SK-N-SH (cell line): ENCODE measurements around the gene PACSIN3. TPM values are rescaled to one million over a fixed set of nuclear protein-coding genes. Genes with fewer than 3 reads are reported as not detected.

ENCODE experiments used
- CTCF ChIA-PET: fragments of 300-600, 350-600 bp; formaldehyde crosslinking; extraction: SDS; loops from one replicate; lab custom pipeline; 2021; lab: Yijun Ruan, JAX
- POLR2A ChIA-PET: fragments of 350-600 bp; sonication (Branson Sonifier 250); formaldehyde crosslinking; extraction: SDS; loops from one replicate; lab custom pipeline; 2020; ENCODE audit warnings: antibody characterized with exemption, inconsistent platforms; lab: Yijun Ruan, JAX
- DNase-seq: peaks from one replicate; pipeline ENCODE4 v3.0.0; 2012
- H2AFZ ChIP-seq: fragments of 200-600 bp; sonication (generic); 2 replicates; pipeline ENCODE4 v1.8.1; 2016; ENCODE audit warnings: antibody characterized with exemption, mild to moderate bottlenecking, low read depth
- H3F3A ChIP-seq: fragments of 200-600 bp; sonication (generic); replicated peaks from 2 replicates; pipeline ENCODE3; 2016; ENCODE audit warnings: antibody characterized with exemption, mild to moderate bottlenecking; ENCODE audit not compliant: insufficient read depth
- H3K27ac ChIP-seq, 2 experiments: fragments of 200-500 bp in 1 of 2; fragments of 200-600 bp in 1 of 2; sonication (Bioruptor generic) in 1 of 2; sonication (generic), shearing (Covaris generic) in 1 of 2; 2 replicates each; pipeline versions ENCODE4 v1.5.1 to v1.6.1; 2014 to 2016; ENCODE audit warnings: low read depth in 2 of 2, inconsistent platforms in 1 of 2, low read length in 1 of 2, mild to moderate bottlenecking in 1 of 2, mixed read lengths in 1 of 2
- H3K27me3 ChIP-seq: fragments of 200-600 bp; sonication (generic), shearing (Covaris generic); 2 replicates; pipeline ENCODE4 v1.6.1; 2016; ENCODE audit warnings: mixed run types; ENCODE audit not compliant: insufficient read depth
- H3K36me3 ChIP-seq, 2 experiments: fragments of 200-500 bp in 1 of 2; fragments of 200-600 bp in 1 of 2; sonication (Bioruptor generic) in 1 of 2; sonication (generic) in 1 of 2; replicated peaks in 1 of 2; 2 replicates each; pipeline versions ENCODE3 to v1.5.1; 2014 to 2016; ENCODE audit warnings: low read length in 1 of 2, mild to moderate bottlenecking in 1 of 2; ENCODE audit not compliant: insufficient read depth in 2 of 2, control insufficient read depth in 1 of 2
- H3K4me1 ChIP-seq, 2 experiments: fragments of 200-500 bp in 1 of 2; fragments of 200-600 bp in 1 of 2; sonication (Bioruptor generic) in 1 of 2; sonication (generic), shearing (Covaris generic) in 1 of 2; 2 replicates each; pipeline versions ENCODE4 v1.5.1 to v1.6.1; 2014 to 2016; ENCODE audit warnings: low read depth in 1 of 2, low read length in 1 of 2, mixed run types in 1 of 2; ENCODE audit not compliant: insufficient read depth in 2 of 2, control insufficient read depth in 1 of 2
- H3K4me2 ChIP-seq: fragments of 200-600 bp; sonication (generic), shearing (Covaris generic); 2 replicates; pipeline ENCODE4 v1.6.1; 2017; ENCODE audit warnings: mixed run types
- H3K4me3 ChIP-seq, 2 experiments: fragments of 200-500 bp in 1 of 2; fragments of 200-600 bp in 1 of 2; sonication (Bioruptor generic) in 1 of 2; sonication (generic), shearing (Covaris generic) in 1 of 2; 2 replicates each; pipeline versions ENCODE4 v1.5.1 to v1.8.1; 2014 to 2016; ENCODE audit warnings: low read depth in 2 of 2, inconsistent platforms in 1 of 2, low read length in 1 of 2, mild to moderate bottlenecking in 1 of 2, mixed read lengths in 1 of 2, moderate library complexity in 1 of 2
- H3K79me2 ChIP-seq: fragments of 200-600 bp; sonication (generic); 2 replicates; pipeline ENCODE4 v1.8.1; 2017; ENCODE audit warnings: mild to moderate bottlenecking; ENCODE audit not compliant: insufficient read depth
- H3K9ac ChIP-seq: fragments of 200-600 bp; sonication (generic); 2 replicates; pipeline ENCODE4 v1.6.1; 2017; ENCODE audit warnings: mixed run types
- H3K9me2 ChIP-seq: fragments of 200-600 bp; sonication (generic); 2 replicates; pipeline ENCODE4 v1.6.1; 2017; ENCODE audit warnings: mixed run types
- H3K9me3 ChIP-seq: fragments of 200-600 bp; sonication (generic); 2 replicates; pipeline ENCODE4 v1.6.1; 2017; ENCODE audit warnings: mixed run types, mild to moderate bottlenecking, moderate library complexity
- H4K20me1 ChIP-seq: fragments of 200-600 bp; sonication (generic); 2 replicates; pipeline ENCODE4 v1.6.1; 2017; ENCODE audit warnings: mild to moderate bottlenecking, mixed run types; ENCODE audit not compliant: insufficient read depth
- CHD2 ChIP-seq: fragments of 150-350 bp; IDR thresholded peaks from 2 replicates; pipeline ENCODE4 v1.6.1; 2018; ENCODE audit warnings: low read length; ENCODE audit not compliant: partially characterized antibody
- EP300 ChIP-seq, 2 experiments: IDR thresholded peaks; 2 replicates each; pipeline versions ENCODE4 v1.4.0 to v1.6.1; 2012; ENCODE audit warnings: borderline replicate concordance in 1 of 2, low read depth in 1 of 2, low read length in 1 of 2
- EZH2phosphoT487 ChIP-seq: fragments of 200-600 bp; sonication (generic); IDR thresholded peaks from 2 replicates; pipeline ENCODE4 v1.6.1; 2017; ENCODE audit warnings: low read depth, mixed run types, mild to moderate bottlenecking, antibody characterized with exemption, moderate library complexity, borderline replicate concordance
- FOSL2 ChIP-seq: IDR thresholded peaks from 2 replicates; pipeline ENCODE4 v1.4.0; 2012; ENCODE audit warnings: low read depth, mild to moderate bottlenecking, moderate library complexity, borderline replicate concordance
- FOXJ3 ChIP-seq: sonication (generic); formaldehyde crosslinking; IDR thresholded peaks from 2 replicates; pipeline ENCODE4 v1.5.1; 2020; ENCODE audit warnings: mild to moderate bottlenecking, missing genetic modification reagents
- FOXM1 ChIP-seq: IDR thresholded peaks from 2 replicates; pipeline ENCODE4 v1.4.0; 2012; ENCODE audit warnings: low read depth, mild to moderate bottlenecking
- GATA2 ChIP-seq: sonication (generic); formaldehyde crosslinking; IDR thresholded peaks from 2 replicates; pipeline ENCODE4 v1.5.0; 2020; ENCODE audit warnings: mild to moderate bottlenecking, missing genetic modification reagents
- JUND ChIP-seq: IDR thresholded peaks from 2 replicates; pipeline ENCODE4 v1.4.0; 2012
- MXI1 ChIP-seq: IDR thresholded peaks from 2 replicates; pipeline ENCODE4 v1.6.1; 2012; ENCODE audit warnings: mild to moderate bottlenecking, low read depth, low read length, improper control_type of control experiment
- NFIC ChIP-seq: IDR thresholded peaks from 2 replicates; pipeline ENCODE4 v1.4.0; 2012; ENCODE audit warnings: borderline replicate concordance
- PBX3 ChIP-seq: IDR thresholded peaks from 2 replicates; pipeline ENCODE4; 2012
- RCOR1 ChIP-seq: fragments of 150-350 bp; IDR thresholded peaks from 2 replicates; pipeline ENCODE4 v1.6.1; 2017; ENCODE audit warnings: antibody characterized with exemption, low read length
- RFX5 ChIP-seq: IDR thresholded peaks from 2 replicates; pipeline ENCODE4 v1.6.1; 2012; ENCODE audit warnings: mild to moderate bottlenecking, improper control_type of control experiment, low read length
- SIN3A ChIP-seq: IDR thresholded peaks from 2 replicates; pipeline ENCODE4 v1.6.1; 2012; ENCODE audit warnings: low read depth, mild to moderate bottlenecking, low read length, moderate library complexity, borderline replicate concordance
- SMC3 ChIP-seq: IDR thresholded peaks from 2 replicates; pipeline ENCODE4 v1.6.1; 2012; ENCODE audit warnings: low read depth, low read length, improper control_type of control experiment
- TCF12 ChIP-seq: IDR thresholded peaks from 2 replicates; pipeline ENCODE4 v1.4.0; 2012
- ZBTB33 ChIP-seq: IDR thresholded peaks from 2 replicates; pipeline ENCODE4 v1.4.0; 2012; ENCODE audit warnings: low read depth, borderline replicate concordance
- WGBS: methylation state at CpG from one replicate; pipeline ENCODE4 v1.1.6; 2017; ENCODE audit warnings: low lambda C conversion rate; 5-methylcytosine and 5-hydroxymethylcytosine counted together
- polyA plus RNA-seq, 3 experiments: library from polyadenylated mRNA; depleted of rRNA; stranded (reverse); fragments of >200 nt; gene quantifications; 2 replicates each; pipeline ENCODE4 v1.2.3, GENCODE V29; 2012
- TF ChIP-seq, protein P1 (sequence below): fragments of 150-350 bp; IDR thresholded peaks from 2 replicates; pipeline ENCODE4 v1.6.1; 2017; ENCODE audit warnings: antibody characterized with exemption, low read length, low read depth, borderline replicate concordance
- TF ChIP-seq, protein P2 (sequence below): IDR thresholded peaks from 2 replicates; pipeline ENCODE4 v1.6.1; 2012; ENCODE audit warnings: mild to moderate bottlenecking, low read depth, low read length, moderate library complexity
- TF ChIP-seq, protein P3 (sequence below): fragments of 200-600 bp; sonication (generic); IDR thresholded peaks from 2 replicates; pipeline ENCODE4 v1.6.1; 2017; ENCODE audit warnings: antibody characterized with exemption, mild to moderate bottlenecking, moderate library complexity

The PACSIN3 gene
- polyA plus RNA-seq, 1 of the 3 experiments (the other 2 are of a cell fraction) = 31.1 TPM

- H3K79me2 ChIP-seq = peaks cover 10% of the 10 kb centered on the region
- TF ChIP-seq GATA2 (CRISPR knock-in tag) (no peak), SMC3 (no peak), RCOR1 (no peak), EP300 (IDR thresholded peaks at IDR 0.05; ENCODE audit: borderline replicate concordance in 1 of 2, low read depth in 1 of 2, low read length in 1 of 2) (no peak), ZBTB33 (no peak), FOSL2 (no peak), FOXM1 (no peak), MXI1 (no peak), TCF12 (no peak), EZH2phosphoT487 (no peak), RFX5 (no peak), SIN3A (no peak), PBX3 (no peak), JUND (no peak), CHD2 (no peak), FOXJ3 (no peak), NFIC (no peak)
- TF ChIP-seq, protein P1, sequence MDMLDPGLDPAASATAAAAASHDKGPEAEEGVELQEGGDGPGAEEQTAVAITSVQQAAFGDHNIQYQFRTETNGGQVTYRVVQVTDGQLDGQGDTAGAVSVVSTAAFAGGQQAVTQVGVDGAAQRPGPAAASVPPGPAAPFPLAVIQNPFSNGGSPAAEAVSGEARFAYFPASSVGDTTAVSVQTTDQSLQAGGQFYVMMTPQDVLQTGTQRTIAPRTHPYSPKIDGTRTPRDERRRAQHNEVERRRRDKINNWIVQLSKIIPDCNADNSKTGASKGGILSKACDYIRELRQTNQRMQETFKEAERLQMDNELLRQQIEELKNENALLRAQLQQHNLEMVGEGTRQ = no peak
- TF ChIP-seq, protein P2, sequence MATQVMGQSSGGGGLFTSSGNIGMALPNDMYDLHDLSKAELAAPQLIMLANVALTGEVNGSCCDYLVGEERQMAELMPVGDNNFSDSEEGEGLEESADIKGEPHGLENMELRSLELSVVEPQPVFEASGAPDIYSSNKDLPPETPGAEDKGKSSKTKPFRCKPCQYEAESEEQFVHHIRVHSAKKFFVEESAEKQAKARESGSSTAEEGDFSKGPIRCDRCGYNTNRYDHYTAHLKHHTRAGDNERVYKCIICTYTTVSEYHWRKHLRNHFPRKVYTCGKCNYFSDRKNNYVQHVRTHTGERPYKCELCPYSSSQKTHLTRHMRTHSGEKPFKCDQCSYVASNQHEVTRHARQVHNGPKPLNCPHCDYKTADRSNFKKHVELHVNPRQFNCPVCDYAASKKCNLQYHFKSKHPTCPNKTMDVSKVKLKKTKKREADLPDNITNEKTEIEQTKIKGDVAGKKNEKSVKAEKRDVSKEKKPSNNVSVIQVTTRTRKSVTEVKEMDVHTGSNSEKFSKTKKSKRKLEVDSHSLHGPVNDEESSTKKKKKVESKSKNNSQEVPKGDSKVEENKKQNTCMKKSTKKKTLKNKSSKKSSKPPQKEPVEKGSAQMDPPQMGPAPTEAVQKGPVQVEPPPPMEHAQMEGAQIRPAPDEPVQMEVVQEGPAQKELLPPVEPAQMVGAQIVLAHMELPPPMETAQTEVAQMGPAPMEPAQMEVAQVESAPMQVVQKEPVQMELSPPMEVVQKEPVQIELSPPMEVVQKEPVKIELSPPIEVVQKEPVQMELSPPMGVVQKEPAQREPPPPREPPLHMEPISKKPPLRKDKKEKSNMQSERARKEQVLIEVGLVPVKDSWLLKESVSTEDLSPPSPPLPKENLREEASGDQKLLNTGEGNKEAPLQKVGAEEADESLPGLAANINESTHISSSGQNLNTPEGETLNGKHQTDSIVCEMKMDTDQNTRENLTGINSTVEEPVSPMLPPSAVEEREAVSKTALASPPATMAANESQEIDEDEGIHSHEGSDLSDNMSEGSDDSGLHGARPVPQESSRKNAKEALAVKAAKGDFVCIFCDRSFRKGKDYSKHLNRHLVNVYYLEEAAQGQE = no peak
- TF ChIP-seq, protein P3, sequence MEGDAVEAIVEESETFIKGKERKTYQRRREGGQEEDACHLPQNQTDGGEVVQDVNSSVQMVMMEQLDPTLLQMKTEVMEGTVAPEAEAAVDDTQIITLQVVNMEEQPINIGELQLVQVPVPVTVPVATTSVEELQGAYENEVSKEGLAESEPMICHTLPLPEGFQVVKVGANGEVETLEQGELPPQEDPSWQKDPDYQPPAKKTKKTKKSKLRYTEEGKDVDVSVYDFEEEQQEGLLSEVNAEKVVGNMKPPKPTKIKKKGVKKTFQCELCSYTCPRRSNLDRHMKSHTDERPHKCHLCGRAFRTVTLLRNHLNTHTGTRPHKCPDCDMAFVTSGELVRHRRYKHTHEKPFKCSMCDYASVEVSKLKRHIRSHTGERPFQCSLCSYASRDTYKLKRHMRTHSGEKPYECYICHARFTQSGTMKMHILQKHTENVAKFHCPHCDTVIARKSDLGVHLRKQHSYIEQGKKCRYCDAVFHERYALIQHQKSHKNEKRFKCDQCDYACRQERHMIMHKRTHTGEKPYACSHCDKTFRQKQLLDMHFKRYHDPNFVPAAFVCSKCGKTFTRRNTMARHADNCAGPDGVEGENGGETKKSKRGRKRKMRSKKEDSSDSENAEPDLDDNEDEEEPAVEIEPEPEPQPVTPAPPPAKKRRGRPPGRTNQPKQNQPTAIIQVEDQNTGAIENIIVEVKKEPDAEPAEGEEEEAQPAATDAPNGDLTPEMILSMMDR = no peak
- H3K4me3 ChIP-seq = no peak overlapping the region
- peaks cover 2 to 14% of the 10 kb centered on the region in 2 experiments; a peak in 2 of 4 replicates for H3K4me1 ChIP-seq
- no peaks in the 10 kb centered on the region for H3K9me3 ChIP-seq
- H3K9me2 ChIP-seq = no peaks in the 10 kb centered on the region
- no peak for DNase-seq
- ChIA-PET CTCF (interaction anchor here (0.6 to 5.8 kb wide), 11 partner anchors 13 to 179 kb away, joined by 3 to 31 read pairs (median 6); partner anchors contain the start of genes ACP2 and NR1H3), POLR2A (interaction anchor here (0.6 to 3.4 kb wide), 3 partner anchors 16 to 81 kb away, joined by 3 to 12 read pairs (median 10); partner anchors contain the start of gene ACP2)
- H3K36me3 ChIP-seq = peaks cover 17 to 57% of the 10 kb centered on the region in 2 experiments
- H3K9ac ChIP-seq = no peak overlapping the region
- no peaks in the 10 kb centered on the region for H4K20me1 ChIP-seq
- H3K27me3 ChIP-seq = no peaks in the 10 kb centered on the region
- H3F3A ChIP-seq = peaks cover 33% of the 10 kb centered on the region
- no peak overlapping the region for H3K27ac ChIP-seq
- no peak overlapping the region for H3K4me2 ChIP-seq
- 98% methylated on average over 4 of the region's 4 CpGs for WGBS
- H2AFZ ChIP-seq = no peak overlapping the region
Observed at GRCh38 chr11:47233051-47233450, 46.8 kb upstream of the PACSIN3 start.
